ENCODE measurements around the gene POLR2F. TPM values are rescaled to one million over a fixed set of nuclear protein-coding genes. Genes with fewer than 3 reads are reported as not detected.

Gene POLR2F
- total RNA-seq, 1 experiment from 2014 or later: 141 TPM

DNA sequence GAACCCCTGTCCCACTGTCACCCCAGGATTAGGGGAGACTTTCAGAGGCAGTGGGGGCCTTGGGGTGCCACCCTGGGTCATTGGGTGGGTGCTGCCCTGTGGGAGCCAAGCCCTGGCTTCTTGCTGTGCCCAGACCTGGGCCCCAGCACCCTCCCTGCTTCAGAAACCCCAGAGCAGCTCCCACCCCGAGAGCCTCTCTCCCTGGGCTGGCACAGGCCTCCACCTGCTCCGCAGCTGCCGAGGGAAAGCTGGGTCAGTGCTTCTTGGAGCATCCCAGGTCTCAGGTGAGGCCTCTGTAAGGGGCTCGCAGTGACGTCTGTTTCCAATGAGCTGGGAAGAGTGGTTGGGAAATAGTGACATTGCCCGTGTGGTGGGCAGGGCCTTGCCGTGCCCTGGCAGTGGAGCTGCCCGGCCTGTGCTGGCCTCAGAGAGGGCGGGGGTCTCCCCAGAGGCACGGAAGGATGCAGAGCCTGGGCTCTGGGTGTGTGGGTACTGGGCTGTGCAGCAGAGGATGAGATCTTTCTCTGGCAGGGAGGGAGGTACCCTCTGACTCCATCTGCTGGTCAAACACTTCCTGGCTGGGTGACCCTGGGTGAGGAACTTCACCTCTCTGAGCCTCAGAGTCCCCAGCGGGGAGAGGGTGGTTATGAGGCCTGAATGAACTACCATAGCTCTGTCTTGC lies 23.1 kb upstream of the POLR2F start:
- DNase-seq: peak; percentile 56

More for the DNA sequence above, 23.1 kb upstream of the POLR2F start:
- Histone ChIP-seq H3K79me1 (ENCODE audit: insufficient read depth, low read depth, low read length, poor library complexity, severe bottlenecking) (no peaks in the 10 kb centered on the region), H3K4me2 (ENCODE audit: insufficient read depth, insufficient read length, low read length) (no peak overlapping the region), H2AFZ (ENCODE audit: low read length) (no peak overlapping the region), H3K14ac (ENCODE audit: insufficient read depth, low read length) (no peak overlapping the region), H2BK12ac (ENCODE audit: insufficient read length, low read depth, low read length) (no peak overlapping the region), H2BK15ac (ENCODE audit: low read depth, low read length) (no peak overlapping the region; the same call in 1 of the 2 replicates), H4K8ac (replicated peaks; ENCODE audit: insufficient read length, low read depth, low read length) (no peak overlapping the region), H3K27ac (ENCODE audit: insufficient read length, low read depth, low read length) (no peak overlapping the region), H3T11ph (ENCODE audit: low read length) (no peak overlapping the region), H3K27me3 (ENCODE audit: insufficient read depth, low read length) (no peaks in the 10 kb centered on the region), H3K4ac (ENCODE audit: low read depth, low read length) (no peak overlapping the region), H3K4me1 (ENCODE audit: insufficient read depth, low read length) (no peaks in the 10 kb centered on the region), H4K5ac (ENCODE audit: insufficient read length, low read depth, low read length) (no peak overlapping the region), H4K91ac (ENCODE audit: insufficient read length, low read depth, low read length) (no peak overlapping the region), H2BK5ac (ENCODE audit: insufficient read length, low read length) (no peak overlapping the region), H3K23me2 (ENCODE audit: insufficient read length, low read depth, low read length, poor library complexity, severe bottlenecking) (no peaks in the 10 kb centered on the region), H3K18ac (ENCODE audit: insufficient read length, low read depth, low read length) (no peak overlapping the region), H3K9ac (ENCODE audit: extremely low read depth, insufficient read length, low read length) (no peak overlapping the region), H4K20me1 (ENCODE audit: control insufficient read depth, insufficient read depth, insufficient read length) (no peaks in the 10 kb centered on the region), H3K56ac (ENCODE audit: insufficient read length, low read depth, low read length) (no peak overlapping the region), H3K23ac (ENCODE audit: insufficient read length, low read depth, low read length) (no peak overlapping the region), H2BK20ac (ENCODE audit: low read depth, low read length, poor library complexity, severe bottlenecking) (no peak overlapping the region), H3K79me2 (ENCODE audit: insufficient read depth, low read length) (no peaks in the 10 kb centered on the region), H2AK5ac (ENCODE audit: insufficient read length, low read length) (no peak overlapping the region), H3K9me3 (ENCODE audit: control insufficient read depth, low read depth, low read length) (no peaks in the 10 kb centered on the region), H2BK120ac (ENCODE audit: low read depth, low read length, poor library complexity, severe bottlenecking) (no peak overlapping the region)
- no peaks in the 10 kb centered on the region for H3K27me3 Mint-ChIP-seq (ENCODE audit: low read depth)
- H3K4me1 Mint-ChIP-seq: peaks cover 8 to 9% of the 10 kb centered on the region in 2 experiments
- no peak overlapping the region for H3K4me3 Mint-ChIP-seq
- H3K27ac Mint-ChIP-seq: no peak overlapping the region
- no CpG with 5 or more reads among the region's 11 CpGs for WGBS (ENCODE audit: extremely low coverage, insufficient read length, low lambda C conversion rate)
- peaks cover 0 to 58% (median 25%) of the 10 kb centered on the region in 3 experiments; a peak in 6 of 7 replicates for H3K36me3 Mint-ChIP-seq (ENCODE audit: insufficient read depth in 1 of 3, low read depth in 3 of 3)
- no peaks in the 10 kb centered on the region for H3K9me3 Mint-ChIP-seq
- TF ChIP-seq, protein P1, sequence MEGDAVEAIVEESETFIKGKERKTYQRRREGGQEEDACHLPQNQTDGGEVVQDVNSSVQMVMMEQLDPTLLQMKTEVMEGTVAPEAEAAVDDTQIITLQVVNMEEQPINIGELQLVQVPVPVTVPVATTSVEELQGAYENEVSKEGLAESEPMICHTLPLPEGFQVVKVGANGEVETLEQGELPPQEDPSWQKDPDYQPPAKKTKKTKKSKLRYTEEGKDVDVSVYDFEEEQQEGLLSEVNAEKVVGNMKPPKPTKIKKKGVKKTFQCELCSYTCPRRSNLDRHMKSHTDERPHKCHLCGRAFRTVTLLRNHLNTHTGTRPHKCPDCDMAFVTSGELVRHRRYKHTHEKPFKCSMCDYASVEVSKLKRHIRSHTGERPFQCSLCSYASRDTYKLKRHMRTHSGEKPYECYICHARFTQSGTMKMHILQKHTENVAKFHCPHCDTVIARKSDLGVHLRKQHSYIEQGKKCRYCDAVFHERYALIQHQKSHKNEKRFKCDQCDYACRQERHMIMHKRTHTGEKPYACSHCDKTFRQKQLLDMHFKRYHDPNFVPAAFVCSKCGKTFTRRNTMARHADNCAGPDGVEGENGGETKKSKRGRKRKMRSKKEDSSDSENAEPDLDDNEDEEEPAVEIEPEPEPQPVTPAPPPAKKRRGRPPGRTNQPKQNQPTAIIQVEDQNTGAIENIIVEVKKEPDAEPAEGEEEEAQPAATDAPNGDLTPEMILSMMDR (conservative IDR thresholded peaks at IDR 0.05): peak; percentile 59

Measured in H9 (cell line).